ENCODE measurements around the gene PROM2. TPM values are rescaled to one million over a fixed set of nuclear protein-coding genes. Genes with fewer than 3 reads are reported as not detected.
A peak's percentile ranks its signal among the peaks of the same experiment; 100 is the strongest.

The PROM2 gene
- polyA plus RNA-seq, 1 donor: 1.5 TPM

GRCh38 chr2:95284886-95285541 is 10.8 kb downstream of the PROM2 start:
- DNase-seq (ENCODE audit: low read depth): no peak

GRCh38 chr2:95285542-95285932 is 11.3 kb downstream of the PROM2 start:
- no peak for DNase-seq (ENCODE audit: low read depth)

GRCh38 chr2:95287336-95287735 is 13.1 kb downstream of the PROM2 start:
- DNase-seq (ENCODE audit: low read depth): no peak

GRCh38 chr2:95287806-95288205 is 13.6 kb downstream of the PROM2 start:
- no peak for DNase-seq (ENCODE audit: low read depth)

- DNase-seq (ENCODE audit: low read depth): no peak
Measured at GRCh38 chr2:95289253-95289652, 15.0 kb downstream of the PROM2 start.

- DNase-seq (ENCODE audit: low read depth): no peak
Measured at GRCh38 chr2:95291222-95291621, 17.0 kb downstream of the PROM2 start.

GRCh38 chr2:95292623-95293260 is 18.5 kb downstream of the PROM2 start:
- DNase-seq (ENCODE audit: low read depth): no peak

- no peak for DNase-seq (ENCODE audit: low read depth)
Measured at GRCh38 chr2:95294579-95295250, 20.5 kb downstream of the PROM2 start.

GRCh38 chr2:95295376-95295775 is 21.1 kb downstream of the PROM2 start:
- no peak for DNase-seq (ENCODE audit: low read depth)

GRCh38 chr2:95296011-95296410 is 21.8 kb downstream of the PROM2 start:
- no peak for DNase-seq (ENCODE audit: low read depth)

GRCh38 chr2:95296880-95297487 is 22.7 kb downstream of the PROM2 start, which contains the start of gene KCNIP3:
Gene KCNIP3, plus strand, starts transcription at chr2:95297347. Its CDS starts 92 bp downstream, at chr2:95297439.
- DNase-seq (ENCODE audit: low read depth): no peak

- DNase-seq (ENCODE audit: low read depth): no peak
Measured at GRCh38 chr2:95297639-95298395, 23.6 kb downstream of the PROM2 start.

- DNase-seq (ENCODE audit: low read depth): no peak
Measured at GRCh38 chr2:95298486-95299111, 24.4 kb downstream of the PROM2 start.

- no peak for DNase-seq (ENCODE audit: low read depth)
Measured at GRCh38 chr2:95299961-95300360, 25.7 kb downstream of the PROM2 start.

- DNase-seq (ENCODE audit: low read depth): no peak
Measured at GRCh38 chr2:95300450-95300849, 26.2 kb downstream of the PROM2 start.

GRCh38 chr2:95301186-95301585 is 26.9 kb downstream of the PROM2 start:
- DNase-seq (ENCODE audit: low read depth): no peak

- no peak for DNase-seq (ENCODE audit: low read depth)
Measured at GRCh38 chr2:95301876-95302641, 27.8 kb downstream of the PROM2 start.

GRCh38 chr2:95303191-95303919 is 29.1 kb downstream of the PROM2 start:
- peak; percentile 19 for DNase-seq (ENCODE audit: low read depth)

- DNase-seq (ENCODE audit: low read depth): no peak
Measured at GRCh38 chr2:95305380-95306061, 31.3 kb downstream of the PROM2 start.

All from forelimb muscle (tissue), 1 donor.